ENCODE results near the gene ARHGAP24.

ARHGAP24 gene

DNA sequence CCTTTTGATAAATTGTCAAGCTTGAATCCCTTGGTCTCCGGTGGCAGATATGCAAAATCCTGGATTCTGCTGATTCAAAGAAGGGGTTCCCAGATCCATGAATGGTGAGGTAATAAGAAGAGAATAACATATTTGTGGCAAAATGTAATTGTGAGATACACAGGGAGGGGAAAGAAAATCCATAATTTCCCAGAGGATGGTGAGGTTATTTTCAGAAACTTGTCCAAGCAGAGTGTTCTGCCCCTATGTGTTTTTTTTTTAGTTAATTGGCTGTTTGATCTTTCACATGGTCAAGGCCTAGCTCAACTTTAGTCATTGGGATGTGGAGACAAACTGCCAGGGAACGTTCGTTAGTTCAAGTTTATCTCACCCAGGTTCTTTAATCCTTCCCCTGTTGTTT, 476.1 kb downstream of the ARHGAP24 start:
- no peaks in the 10 kb centered on the region for H3K79me2 ChIP-seq (ENCODE audit: insufficient read depth, low read length)
- no peaks in the 10 kb centered on the region for H3K36me3 ChIP-seq (ENCODE audit: low read length)
- H3F3A ChIP-seq (ENCODE audit: insufficient read depth), result no peaks in the 10 kb centered on the region

GRCh38 chr4:85952528-85952927, 477.6 kb downstream of the ARHGAP24 start:
- H3K9me3 ChIP-seq (ENCODE audit: insufficient read depth, low read length), result no peaks in the 10 kb centered on the region
- H3K4me3 ChIP-seq (ENCODE audit: insufficient read depth, low read length, poor library complexity, severe bottlenecking), result no peak overlapping the region
- no peaks in the 10 kb centered on the region for H3K27me3 ChIP-seq (ENCODE audit: low read length)
- TF ChIP-seq, protein P1, sequence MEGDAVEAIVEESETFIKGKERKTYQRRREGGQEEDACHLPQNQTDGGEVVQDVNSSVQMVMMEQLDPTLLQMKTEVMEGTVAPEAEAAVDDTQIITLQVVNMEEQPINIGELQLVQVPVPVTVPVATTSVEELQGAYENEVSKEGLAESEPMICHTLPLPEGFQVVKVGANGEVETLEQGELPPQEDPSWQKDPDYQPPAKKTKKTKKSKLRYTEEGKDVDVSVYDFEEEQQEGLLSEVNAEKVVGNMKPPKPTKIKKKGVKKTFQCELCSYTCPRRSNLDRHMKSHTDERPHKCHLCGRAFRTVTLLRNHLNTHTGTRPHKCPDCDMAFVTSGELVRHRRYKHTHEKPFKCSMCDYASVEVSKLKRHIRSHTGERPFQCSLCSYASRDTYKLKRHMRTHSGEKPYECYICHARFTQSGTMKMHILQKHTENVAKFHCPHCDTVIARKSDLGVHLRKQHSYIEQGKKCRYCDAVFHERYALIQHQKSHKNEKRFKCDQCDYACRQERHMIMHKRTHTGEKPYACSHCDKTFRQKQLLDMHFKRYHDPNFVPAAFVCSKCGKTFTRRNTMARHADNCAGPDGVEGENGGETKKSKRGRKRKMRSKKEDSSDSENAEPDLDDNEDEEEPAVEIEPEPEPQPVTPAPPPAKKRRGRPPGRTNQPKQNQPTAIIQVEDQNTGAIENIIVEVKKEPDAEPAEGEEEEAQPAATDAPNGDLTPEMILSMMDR (IDR thresholded peaks at IDR 0.05; ENCODE audit: insufficient read depth, low read length, poor library complexity, severe bottlenecking), result no peak
- TF ChIP-seq EZH2phosphoT487 (conservative IDR thresholded peaks at IDR 0.05; ENCODE audit: low read length), result no peak
- H3K9me2 ChIP-seq (replicated peaks; ENCODE audit: insufficient read depth, low read length), result no peaks in the 10 kb centered on the region
- no peaks in the 10 kb centered on the region for H3K36me3 ChIP-seq (ENCODE audit: low read length)
- H3K27ac ChIP-seq (ENCODE audit: low read depth, low read length), result no peak overlapping the region
- no peaks in the 10 kb centered on the region for H4K20me1 ChIP-seq (ENCODE audit: low read depth, low read length)
- no peaks in the 10 kb centered on the region for H3K79me2 ChIP-seq (ENCODE audit: insufficient read depth, low read length)
- no peaks in the 10 kb centered on the region for H3F3A ChIP-seq (ENCODE audit: insufficient read depth)
- no peak overlapping the region for H2AFZ ChIP-seq (ENCODE audit: low read depth, low read length, severe bottlenecking)
- no peak overlapping the region for H3K9ac ChIP-seq (ENCODE audit: low read length)
- H3K4me2 ChIP-seq (ENCODE audit: low read depth, low read length, poor library complexity, severe bottlenecking), result no peak overlapping the region

More for the DNA sequence above, 476.1 kb downstream of the ARHGAP24 start:
- H3K27ac ChIP-seq (ENCODE audit: low read depth, low read length), result no peak overlapping the region
- TF ChIP-seq, protein P1 (IDR thresholded peaks at IDR 0.05; ENCODE audit: insufficient read depth, low read length, poor library complexity, severe bottlenecking), result no peak
- no peak for TF ChIP-seq EZH2phosphoT487 (conservative IDR thresholded peaks at IDR 0.05; ENCODE audit: low read length)
- H2AFZ ChIP-seq (ENCODE audit: low read depth, low read length, severe bottlenecking), result no peak overlapping the region
- no peaks in the 10 kb centered on the region for H4K20me1 ChIP-seq (ENCODE audit: low read depth, low read length)
- H3K9me3 ChIP-seq (ENCODE audit: insufficient read depth, low read length), result no peaks in the 10 kb centered on the region
- H3K4me3 ChIP-seq (ENCODE audit: insufficient read depth, low read length, poor library complexity, severe bottlenecking), result no peak overlapping the region
- H3K4me2 ChIP-seq (ENCODE audit: low read depth, low read length, poor library complexity, severe bottlenecking), result no peak overlapping the region
- no peaks in the 10 kb centered on the region for H3K9me2 ChIP-seq (replicated peaks; ENCODE audit: insufficient read depth, low read length)
- no peak overlapping the region for H3K9ac ChIP-seq (ENCODE audit: low read length)
- no peaks in the 10 kb centered on the region for H3K27me3 ChIP-seq (ENCODE audit: low read length)

DNA sequence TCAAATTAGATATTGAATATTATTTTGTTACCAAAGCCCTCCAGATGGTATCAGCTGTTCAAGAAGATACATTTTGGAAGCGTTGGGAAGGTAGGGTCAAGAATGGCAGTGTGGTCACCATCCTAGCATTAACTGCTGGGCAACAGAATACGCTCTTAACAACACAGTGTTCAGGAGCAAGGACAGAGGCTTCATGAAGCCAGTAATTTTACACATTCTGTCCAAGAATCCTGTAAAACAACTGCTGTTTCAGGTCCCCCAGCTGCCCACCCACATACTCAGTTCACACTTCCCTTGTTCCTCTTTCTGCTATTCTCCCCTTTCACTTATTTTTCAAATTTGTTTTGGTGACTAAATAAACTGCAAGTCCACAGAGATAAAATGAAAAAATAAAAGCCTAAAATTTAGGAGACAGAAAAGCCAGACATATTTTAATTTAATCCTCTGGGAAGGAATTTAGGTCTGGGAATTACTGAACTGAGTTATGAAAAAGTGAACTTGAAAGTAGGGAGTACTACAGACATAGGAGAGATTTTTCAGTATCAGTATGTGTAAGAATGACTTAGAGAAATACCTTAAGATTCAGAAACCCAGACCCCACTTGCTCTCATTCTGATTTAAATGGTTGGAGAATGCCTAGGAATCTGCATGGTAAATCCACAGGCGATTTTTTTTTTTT, 478.2 kb downstream of the ARHGAP24 start:
- H3K4me2 ChIP-seq (ENCODE audit: low read depth, low read length, poor library complexity, severe bottlenecking), result no peak overlapping the region
- H3K79me2 ChIP-seq (ENCODE audit: insufficient read depth, low read length), result no peaks in the 10 kb centered on the region
- no peak overlapping the region for H3K27ac ChIP-seq (ENCODE audit: low read depth, low read length)
- no peaks in the 10 kb centered on the region for H4K20me1 ChIP-seq (ENCODE audit: low read depth, low read length)
- no peaks in the 10 kb centered on the region for H3K9me2 ChIP-seq (replicated peaks; ENCODE audit: insufficient read depth, low read length)
- no peaks in the 10 kb centered on the region for H3K36me3 ChIP-seq (ENCODE audit: low read length)
- no peak overlapping the region for H2AFZ ChIP-seq (ENCODE audit: low read depth, low read length, severe bottlenecking)
- H3K9ac ChIP-seq (ENCODE audit: low read length), result no peak overlapping the region
- TF ChIP-seq EZH2phosphoT487 (conservative IDR thresholded peaks at IDR 0.05; ENCODE audit: low read length), result no peak
- TF ChIP-seq, protein P1 (IDR thresholded peaks at IDR 0.05; ENCODE audit: insufficient read depth, low read length, poor library complexity, severe bottlenecking), result no peak
- H3F3A ChIP-seq (ENCODE audit: insufficient read depth), result no peaks in the 10 kb centered on the region
- no peaks in the 10 kb centered on the region for H3K9me3 ChIP-seq (ENCODE audit: insufficient read depth, low read length)
- no peaks in the 10 kb centered on the region for H3K27me3 ChIP-seq (ENCODE audit: low read length)
- H3K4me3 ChIP-seq (ENCODE audit: insufficient read depth, low read length, poor library complexity, severe bottlenecking), result no peak overlapping the region
